ENCODE results near the gene SKI. TPM values are rescaled to one million over a fixed set of nuclear protein-coding genes. Genes with fewer than 3 reads are reported as not detected.

SKI gene
- total and polyA plus RNA-seq, 9 of the 15 experiments (the other 6 are each of a cell fraction or from before 2014, with no cell fraction given) = 0.10 to 60.5 (median 4.6) TPM

DNA sequence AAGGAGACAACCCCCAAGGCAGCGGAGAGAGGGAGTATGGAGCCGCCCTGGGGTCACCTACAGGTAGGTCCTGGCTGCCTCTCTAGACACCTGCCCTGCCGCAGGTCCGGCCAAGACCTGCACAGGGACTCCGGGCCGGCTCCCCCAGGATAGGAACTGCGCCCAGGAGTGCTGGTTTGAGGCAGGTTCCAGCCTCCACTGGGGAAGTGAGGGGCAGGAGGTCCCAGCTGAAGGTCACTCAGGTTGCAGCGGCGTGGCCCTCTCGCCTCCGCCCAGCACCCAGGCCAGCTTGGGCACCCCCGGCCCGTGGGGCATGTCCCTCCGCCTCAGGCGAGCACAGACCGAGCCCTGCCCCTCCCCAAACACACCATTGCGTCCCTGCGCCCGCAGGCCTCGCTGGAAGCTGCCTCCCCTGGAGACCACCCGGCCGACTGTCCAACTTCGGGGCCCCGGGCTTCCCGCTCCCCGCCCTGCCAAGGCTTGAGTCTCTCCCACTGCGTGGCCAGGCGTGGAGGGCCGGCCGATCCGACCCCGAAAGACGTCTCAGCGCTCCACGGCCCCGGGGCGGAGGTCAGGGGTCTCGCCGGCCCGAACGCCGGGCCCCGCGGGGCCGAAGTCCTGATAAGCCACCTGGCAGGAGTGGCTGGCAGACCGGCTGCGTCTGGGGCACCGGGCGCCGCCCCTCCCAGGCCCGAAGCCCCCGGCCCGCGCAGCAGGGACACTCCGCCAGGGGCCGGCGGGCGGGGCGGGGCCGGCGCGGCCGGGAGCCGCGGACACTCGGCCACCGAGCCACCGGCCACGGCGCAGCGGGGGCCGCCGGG is 1.4 kb upstream of the SKI start (continued):
- no peak for TF ChIP-seq BACH1 (tag; IDR thresholded peaks at IDR 0.05)
- no peak; the same call in 1 of the 2 replicates for TF ChIP-seq RBFOX2 (IDR thresholded peaks at IDR 0.05; ENCODE audit: low read depth, low read length)
- 0 out of 2 replicates have a peak, but pooled peaks have one; percentile 20 for TF ChIP-seq ZNF232 (CRISPR knock-in tag; IDR thresholded peaks at IDR 0.05)
- 0 out of 2 replicates have a peak, but pooled peaks have one; percentile 3 for TF ChIP-seq MTA3 (IDR thresholded peaks at IDR 0.05; ENCODE audit: borderline replicate concordance)
- TF ChIP-seq MAZ (CRISPR knock-in tag; conservative IDR thresholded peaks at IDR 0.05 in 1 of 2, IDR thresholded peaks at IDR 0.05 in 1 of 2) = 0 out of 4 replicates have a peak, but pooled peaks of 1 of the 2 experiments have one; percentile 6
- TF ChIP-seq CREB1 (IDR thresholded peaks at IDR 0.05) = no peak
- no peak for TF ChIP-seq CREB1 (CRISPR knock-in tag; IDR thresholded peaks at IDR 0.05)
- 0 out of 4 replicates have a peak, but pooled peaks of 1 of the 2 experiments have one; percentile 14 for TF ChIP-seq SIN3A (IDR thresholded peaks at IDR 0.05; ENCODE audit: borderline replicate concordance in 2 of 2, control insufficient read depth in 1 of 2, low read depth in 2 of 2, low read length in 2 of 2)
- TF ChIP-seq ARHGAP35 (IDR thresholded peaks at IDR 0.05; ENCODE audit: partially characterized antibody) = no peak
- peak; percentile 66 for TF ChIP-seq PCBP1 (IDR thresholded peaks at IDR 0.05; ENCODE audit: low read depth, low read length, poor library complexity, severe bottlenecking)
- peak; percentile 51; the same call in 1 of the 2 replicates for TF ChIP-seq NR2C2 (CRISPR knock-in tag; IDR thresholded peaks at IDR 0.05)
- peak; percentile 71 for TF ChIP-seq NR2C2 (tag; IDR thresholded peaks at IDR 0.05)
- TF ChIP-seq ZBTB7A (IDR thresholded peaks at IDR 0.05; ENCODE audit: borderline replicate concordance, control insufficient read depth, low read depth, low read length) = peak; percentile 86
- TF ChIP-seq, protein P1, sequence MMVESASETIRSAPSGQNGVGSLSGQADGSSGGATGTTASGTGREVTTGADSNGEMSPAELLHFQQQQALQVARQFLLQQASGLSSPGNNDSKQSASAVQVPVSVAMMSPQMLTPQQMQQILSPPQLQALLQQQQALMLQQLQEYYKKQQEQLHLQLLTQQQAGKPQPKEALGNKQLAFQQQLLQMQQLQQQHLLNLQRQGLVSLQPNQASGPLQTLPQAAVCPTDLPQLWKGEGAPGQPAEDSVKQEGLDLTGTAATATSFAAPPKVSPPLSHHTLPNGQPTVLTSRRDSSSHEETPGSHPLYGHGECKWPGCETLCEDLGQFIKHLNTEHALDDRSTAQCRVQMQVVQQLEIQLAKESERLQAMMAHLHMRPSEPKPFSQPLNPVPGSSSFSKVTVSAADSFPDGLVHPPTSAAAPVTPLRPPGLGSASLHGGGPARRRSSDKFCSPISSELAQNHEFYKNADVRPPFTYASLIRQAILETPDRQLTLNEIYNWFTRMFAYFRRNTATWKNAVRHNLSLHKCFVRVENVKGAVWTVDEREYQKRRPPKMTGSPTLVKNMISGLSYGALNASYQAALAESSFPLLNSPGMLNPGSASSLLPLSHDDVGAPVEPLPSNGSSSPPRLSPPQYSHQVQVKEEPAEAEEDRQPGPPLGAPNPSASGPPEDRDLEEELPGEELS (CRISPR knock-in tag; IDR thresholded peaks at IDR 0.05; ENCODE audit: borderline replicate concordance) = 0 out of 2 replicates have a peak, but pooled peaks have one; percentile 18
- TF ChIP-seq NCOA2 (IDR thresholded peaks at IDR 0.05; ENCODE audit: partially characterized antibody in 2 of 2) = no peak
- peak; percentile 36; the same call in 1 of the 2 replicates for TF ChIP-seq ZNF263 (CRISPR knock-in tag; IDR thresholded peaks at IDR 0.05; ENCODE audit: borderline replicate concordance)
- peak; percentile 2; the same call in 1 of the 2 replicates for TF ChIP-seq BHLHE40 (IDR thresholded peaks at IDR 0.05; ENCODE audit: low read length)

Data from K562 (cell line).